ENCODE data around the gene COPS8.

COPS8 gene

DNA sequence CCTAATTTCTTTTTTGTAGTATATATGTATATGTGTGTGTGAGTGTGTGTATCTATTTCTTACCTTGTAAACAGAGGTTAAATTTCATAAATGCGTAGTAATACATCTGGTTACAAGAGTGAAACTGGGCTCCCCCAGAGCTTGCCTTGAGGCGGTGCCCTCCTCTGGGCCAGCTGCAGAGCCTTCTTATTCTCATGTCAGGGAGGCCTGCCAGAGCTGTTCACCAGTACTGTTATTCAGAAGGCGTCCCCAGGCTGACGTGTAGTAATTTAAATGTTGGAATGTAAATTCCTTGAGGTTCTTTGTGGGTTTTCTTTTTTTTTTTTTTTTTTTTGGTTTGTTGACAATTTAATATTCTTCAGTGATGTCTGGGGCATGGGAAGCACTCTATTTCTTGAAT lies 11.2 kb downstream of the COPS8 start:
- H3K36me3 ChIP-seq = peaks cover 70 to 84% (median 70%) of the 10 kb centered on the region in 3 donors
- H3K27ac ChIP-seq = no peak overlapping the region
- DNase-seq = no peak
- H3K4me1 ChIP-seq = peaks cover 0 to 14% (median 10%) of the 10 kb centered on the region in 4 donors
- no peak overlapping the region for H3K4me3 ChIP-seq
- no peaks in the 10 kb centered on the region for H3K9me3 ChIP-seq
- TF ChIP-seq, protein P1, sequence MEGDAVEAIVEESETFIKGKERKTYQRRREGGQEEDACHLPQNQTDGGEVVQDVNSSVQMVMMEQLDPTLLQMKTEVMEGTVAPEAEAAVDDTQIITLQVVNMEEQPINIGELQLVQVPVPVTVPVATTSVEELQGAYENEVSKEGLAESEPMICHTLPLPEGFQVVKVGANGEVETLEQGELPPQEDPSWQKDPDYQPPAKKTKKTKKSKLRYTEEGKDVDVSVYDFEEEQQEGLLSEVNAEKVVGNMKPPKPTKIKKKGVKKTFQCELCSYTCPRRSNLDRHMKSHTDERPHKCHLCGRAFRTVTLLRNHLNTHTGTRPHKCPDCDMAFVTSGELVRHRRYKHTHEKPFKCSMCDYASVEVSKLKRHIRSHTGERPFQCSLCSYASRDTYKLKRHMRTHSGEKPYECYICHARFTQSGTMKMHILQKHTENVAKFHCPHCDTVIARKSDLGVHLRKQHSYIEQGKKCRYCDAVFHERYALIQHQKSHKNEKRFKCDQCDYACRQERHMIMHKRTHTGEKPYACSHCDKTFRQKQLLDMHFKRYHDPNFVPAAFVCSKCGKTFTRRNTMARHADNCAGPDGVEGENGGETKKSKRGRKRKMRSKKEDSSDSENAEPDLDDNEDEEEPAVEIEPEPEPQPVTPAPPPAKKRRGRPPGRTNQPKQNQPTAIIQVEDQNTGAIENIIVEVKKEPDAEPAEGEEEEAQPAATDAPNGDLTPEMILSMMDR (IDR thresholded peaks at IDR 0.05) = no peak
- intact Hi-C loops (cut with DNase I; ENCODE audit: low total_unique reads) = no loop called here
- no peaks in the 10 kb centered on the region for H3K27me3 ChIP-seq

DNA sequence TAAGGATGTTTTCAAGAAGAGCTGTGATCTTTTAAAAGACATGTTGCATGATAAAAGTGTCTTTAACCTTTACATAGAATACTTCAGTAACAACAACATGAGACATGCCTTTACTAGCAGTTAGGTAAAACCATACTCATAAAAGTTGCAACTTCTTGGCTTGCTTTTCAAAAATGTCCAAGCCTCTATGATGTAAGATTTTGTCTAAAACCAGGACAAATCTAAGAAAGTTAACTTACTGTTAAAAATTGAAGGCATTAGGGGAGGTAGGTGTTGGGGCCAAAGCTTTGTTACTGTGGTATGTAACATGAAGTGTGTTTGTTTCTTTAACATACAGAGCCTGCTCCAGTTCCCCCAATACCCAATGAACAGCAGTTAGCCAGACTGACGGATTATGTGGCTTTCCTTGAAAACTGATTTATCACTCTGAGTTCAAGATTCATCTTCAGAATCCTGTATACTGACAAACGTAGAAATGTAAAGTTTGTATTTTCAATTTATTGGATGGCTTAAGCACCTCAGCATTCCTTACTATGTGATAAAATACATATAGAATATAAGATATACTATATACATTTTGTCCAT lies 11.7 kb downstream of the COPS8 start:
- no peaks in the 10 kb centered on the region for H3K9me3 ChIP-seq
- no peak overlapping the region for H3K27ac ChIP-seq
- peaks cover 0 to 9% (median 8%) of the 10 kb centered on the region in 4 donors for H3K4me1 ChIP-seq
- no peak for DNase-seq
- H3K4me3 ChIP-seq = no peak overlapping the region
- intact Hi-C loops (cut with DNase I; ENCODE audit: low total_unique reads) = no loop called here
- TF ChIP-seq, protein P1 (IDR thresholded peaks at IDR 0.05) = no peak
- no peaks in the 10 kb centered on the region for H3K27me3 ChIP-seq
- peaks cover 71 to 89% (median 73%) of the 10 kb centered on the region in 3 donors for H3K36me3 ChIP-seq

DNA sequence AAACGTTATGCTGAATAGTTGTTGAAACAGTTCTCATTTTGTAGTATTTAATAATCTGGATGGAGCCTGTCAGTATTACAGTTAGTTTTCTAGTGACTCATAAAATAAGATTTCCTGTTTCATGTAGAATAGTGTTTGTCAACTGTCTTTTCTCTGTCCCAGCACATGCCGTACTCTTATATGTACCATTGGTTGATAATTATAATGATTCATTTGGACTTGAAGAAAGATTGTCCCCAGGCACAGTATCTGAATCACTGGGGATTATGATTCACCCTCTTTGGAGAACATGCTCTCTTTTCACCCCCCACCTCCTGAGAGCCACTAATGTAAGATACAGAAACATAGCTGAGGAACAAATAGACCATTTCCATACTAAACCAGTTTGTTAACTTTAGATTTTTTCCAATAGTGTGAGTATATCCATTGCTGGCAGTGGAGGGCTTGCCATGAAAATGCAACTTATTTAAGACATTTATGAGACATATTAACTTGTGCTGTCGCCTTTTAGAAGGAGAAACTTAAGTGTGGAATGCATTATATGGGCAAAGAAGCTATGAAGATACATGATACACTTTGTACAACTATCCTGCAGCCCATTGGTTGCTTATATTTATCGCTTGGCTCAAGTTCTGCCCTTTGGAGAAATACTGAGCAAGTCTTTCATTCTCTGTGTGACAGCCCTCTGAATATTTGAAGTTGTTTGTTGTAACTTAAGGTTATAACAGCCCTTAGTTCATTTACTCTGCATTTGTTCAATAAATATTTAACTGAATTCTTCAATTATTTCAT lies 12.4 kb downstream of the COPS8 start:
- no peak overlapping the region for H3K27ac ChIP-seq
- no peak overlapping the region for H3K4me3 ChIP-seq
- H3K9me3 ChIP-seq = no peaks in the 10 kb centered on the region
- DNase-seq = no peak
- TF ChIP-seq, protein P1 (IDR thresholded peaks at IDR 0.05) = no peak
- no peaks in the 10 kb centered on the region for H3K27me3 ChIP-seq
- intact Hi-C loops (cut with DNase I; ENCODE audit: low total_unique reads) = no loop called here
- peaks cover 0 to 2% (median under 1%) of the 10 kb centered on the region in 4 donors for H3K4me1 ChIP-seq
- peaks cover 76 to 96% (median 77%) of the 10 kb centered on the region in 3 donors for H3K36me3 ChIP-seq

DNA sequence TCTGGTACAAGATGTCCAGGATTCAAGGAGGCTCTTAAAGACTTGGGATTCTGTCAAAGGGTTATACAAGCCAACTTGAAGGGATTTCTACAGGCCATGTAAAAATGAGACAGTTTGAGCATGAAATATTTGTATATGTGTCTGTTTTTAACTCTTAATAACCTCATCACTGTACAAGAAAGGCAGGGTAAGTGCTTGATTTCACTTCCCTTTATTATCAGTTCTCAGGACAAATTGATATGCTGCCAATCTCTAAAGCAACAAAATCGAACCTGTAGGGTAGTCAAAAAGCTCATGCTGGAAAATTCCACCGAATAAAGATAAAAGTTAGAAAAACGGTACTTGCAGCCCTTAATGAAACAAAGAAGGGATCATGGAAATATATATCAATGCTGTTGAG lies 14.1 kb downstream of the COPS8 start:
- no peak for DNase-seq
- Histone ChIP-seq H3K27ac (no peak overlapping the region), H3K27me3 (no peaks in the 10 kb centered on the region), H3K9me3 (no peaks in the 10 kb centered on the region), H3K4me1 (no peaks in the 10 kb centered on the region), H3K36me3 (peaks cover 66 to 94% (median 68%) of the 10 kb centered on the region in 3 donors), H3K4me3 (no peak overlapping the region)
- intact Hi-C loops (cut with DNase I; ENCODE audit: low total_unique reads) = no loop called here
- TF ChIP-seq, protein P1 (IDR thresholded peaks at IDR 0.05) = no peak

DNA sequence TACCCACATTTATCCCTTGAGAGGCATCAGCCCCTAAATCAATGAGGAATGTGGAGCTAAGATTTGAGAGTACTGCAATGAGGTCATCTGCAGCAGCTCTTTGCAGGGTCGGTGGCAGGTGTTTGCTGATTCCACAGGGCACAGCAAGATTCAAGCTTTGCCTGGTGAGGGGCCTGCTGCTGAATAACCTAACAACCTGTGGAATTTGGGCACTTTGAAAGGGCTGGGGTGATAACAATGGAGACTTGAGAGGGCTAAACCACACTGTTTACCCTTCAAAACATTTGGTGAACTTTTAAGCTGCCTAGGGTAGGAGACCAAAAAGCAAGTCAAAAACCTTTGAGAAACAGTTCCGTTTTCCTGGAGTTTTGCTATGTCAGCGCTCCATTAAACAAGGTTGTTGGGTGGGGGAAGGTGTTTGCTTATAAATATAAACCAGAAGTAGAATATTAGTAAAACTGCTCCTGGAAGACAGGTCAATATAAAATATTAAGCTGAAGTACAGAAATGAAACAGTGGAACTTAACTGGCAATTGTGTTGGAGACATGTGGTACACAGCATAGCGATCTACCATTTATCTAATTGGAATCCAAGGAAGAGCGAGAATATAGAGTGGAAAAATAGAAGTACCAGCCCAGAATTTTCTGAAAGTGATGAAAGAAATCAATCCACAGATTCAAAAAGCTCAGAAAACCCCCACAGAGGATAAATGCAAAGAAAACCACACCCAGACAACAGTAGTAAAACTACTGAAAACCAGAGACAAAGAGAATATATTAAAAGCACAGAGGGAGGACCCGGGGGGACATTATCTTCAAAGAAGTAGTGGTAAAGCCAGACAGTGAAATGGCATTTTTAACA lies 15.7 kb downstream of the COPS8 start:
- Histone ChIP-seq H3K9me3 (no peaks in the 10 kb centered on the region), H3K27ac (no peak overlapping the region), H3K36me3 (peaks cover 52 to 84% (median 57%) of the 10 kb centered on the region in 3 donors), H3K4me1 (no peaks in the 10 kb centered on the region), H3K4me3 (no peak overlapping the region), H3K27me3 (no peaks in the 10 kb centered on the region)
- TF ChIP-seq, protein P1 (IDR thresholded peaks at IDR 0.05) = no peak
- no peak for DNase-seq
- intact Hi-C loops (cut with DNase I; ENCODE audit: low total_unique reads) = no loop called here
